ENCODE data around the gene C1QTNF9B.

- TF ChIP-seq YY1 (IDR thresholded peaks at IDR 0.05; ENCODE audit: insufficient read depth, insufficient read length) (no peak), ZNF274 (IDR thresholded peaks at IDR 0.05; ENCODE audit: low read depth, low read length) (no peak)
Observed at GRCh38 chr13:23876265-23876664, 21.0 kb downstream of the C1QTNF9B start.
